Memory B cell (primary cell): Measurements from ENCODE around the gene SFTPB.

ENCODE experiments used
- ATAC-seq: fragments of 150-1000 bp; cut with Tn5 transposase; 2 replicates; pipeline ENCODE4 v1.10.0; 2021; ENCODE audit warnings: low read depth, mild to moderate bottlenecking, moderate library complexity
- DNase-seq, 2 donors: peaks; one replicate each; pipeline ENCODE4 v3.0.0; 2022; ENCODE audit warnings: low spot score in 2 of 2
- H3K27ac Mint-ChIP-seq: one replicate; pipeline ENCODE4 v1.8.0; 2022; ENCODE audit warnings: mild to moderate bottlenecking, moderate library complexity, mixed read lengths
- H3K27me3 Mint-ChIP-seq: one replicate; pipeline ENCODE4 v1.8.0; 2022; ENCODE audit warnings: mixed read lengths
- H3K36me3 Mint-ChIP-seq: one replicate; pipeline ENCODE4 v1.8.0; 2022; ENCODE audit warnings: mild to moderate bottlenecking, mixed read lengths
- H3K4me1 Mint-ChIP-seq: one replicate; pipeline ENCODE4 v1.8.0; 2022; ENCODE audit warnings: mixed read lengths
- H3K4me3 Mint-ChIP-seq: one replicate; pipeline ENCODE4 v1.8.0; 2022; ENCODE audit warnings: mild to moderate bottlenecking, moderate library complexity, mixed read lengths
- H3K9me3 Mint-ChIP-seq: one replicate; pipeline ENCODE4 v1.8.0; 2022; ENCODE audit warnings: mixed read lengths

The SFTPB gene

DNA sequence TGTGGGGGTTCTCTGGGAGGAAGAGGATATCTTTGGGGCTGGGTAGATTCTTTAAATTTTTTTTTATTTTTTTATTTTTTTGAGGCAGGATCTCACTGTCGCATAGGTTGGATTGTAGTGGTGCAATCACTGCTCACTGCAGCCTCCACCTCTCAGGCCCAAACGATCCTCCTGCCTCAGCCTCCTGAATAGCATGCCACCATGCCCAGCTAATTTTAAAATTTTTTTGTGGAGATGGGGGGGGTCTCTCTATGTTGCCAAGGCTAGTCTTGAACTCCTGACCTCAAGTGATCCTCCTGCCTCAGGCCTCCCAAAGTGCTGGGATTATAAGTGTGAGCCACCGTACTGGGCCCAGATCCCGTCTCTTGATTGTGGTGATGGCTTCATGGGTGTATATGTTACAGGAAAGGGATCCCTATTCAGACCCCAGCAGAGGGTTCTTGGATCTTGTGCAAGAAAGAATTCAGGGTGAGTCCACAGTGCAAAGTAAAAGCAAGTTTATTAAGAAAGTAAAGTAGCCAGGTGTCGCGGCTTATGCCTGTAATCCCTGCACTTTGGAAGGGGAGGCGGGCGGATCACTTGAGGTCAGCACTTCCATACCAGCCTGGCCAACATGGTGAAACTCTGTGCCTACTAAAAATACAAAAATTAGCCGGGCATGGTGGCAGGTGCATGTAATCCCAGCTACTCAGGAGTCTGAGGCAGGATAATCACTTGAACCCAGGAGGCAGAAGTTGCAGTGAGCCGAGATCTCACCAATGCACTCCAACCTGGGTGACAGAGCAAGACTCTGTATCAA lies 54.1 kb downstream of the SFTPB start:
- Mint-ChIP-seq H3K27ac (no peak overlapping the region), H3K4me1 (peaks cover 13% of the 10 kb centered on the region), H3K9me3 (no peaks in the 10 kb centered on the region), H3K27me3 (no peaks in the 10 kb centered on the region), H3K36me3 (peaks cover 4% of the 10 kb centered on the region), H3K4me3 (no peak overlapping the region)
- DNase-seq (no peak), ATAC-seq (no peak)

DNA sequence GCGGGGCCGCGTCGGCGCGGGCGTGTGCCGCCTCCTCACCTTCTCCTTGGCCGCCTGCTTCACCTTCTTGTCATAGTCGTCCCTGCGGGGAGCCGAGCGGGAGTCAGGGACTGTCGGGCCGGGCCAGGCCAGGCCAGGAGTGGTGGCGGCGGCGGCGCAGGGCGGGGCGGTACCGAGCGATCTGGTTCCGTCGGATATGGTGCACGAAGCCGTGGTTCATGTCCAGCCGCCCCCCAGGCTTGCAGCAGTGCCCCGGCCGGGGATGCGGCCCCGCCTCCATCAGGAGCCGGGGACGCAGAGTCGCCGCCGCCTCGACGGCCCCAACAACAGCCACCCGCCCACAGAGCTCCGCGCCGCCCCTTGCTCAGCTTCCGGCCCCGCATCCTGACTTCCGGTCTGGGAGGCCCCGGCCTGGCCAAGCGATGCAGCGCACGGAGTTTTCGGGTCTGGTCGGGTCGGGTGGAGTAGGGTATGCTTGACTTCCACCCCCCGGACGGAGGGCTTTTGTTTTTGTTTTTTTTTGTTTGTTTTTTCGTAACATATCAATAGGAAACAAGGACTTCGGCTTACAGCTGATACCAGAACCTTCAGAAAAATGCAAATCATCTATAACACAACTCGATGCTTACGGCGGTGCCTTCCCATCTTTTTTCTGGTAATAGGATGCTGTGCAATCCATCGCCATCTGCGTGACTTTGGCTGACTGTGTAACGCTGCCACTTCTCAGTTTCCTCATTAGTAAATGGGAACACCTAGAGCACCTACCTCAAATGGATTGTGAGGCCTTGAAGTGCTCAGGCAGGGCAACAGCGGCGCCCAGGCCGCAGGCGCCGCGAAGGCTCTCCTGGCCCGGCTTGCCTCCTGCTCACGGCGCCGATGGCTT lies 56.1 kb downstream of the SFTPB start, which contains the start of gene C2orf68:
TSS of gene C2orf68 (minus strand) at position 362 of the 883 bp plus-strand sequence. CDS start at position 280, 82 bp downstream.
- H3K4me3 Mint-ChIP-seq, result peak within 1 kb of the TSS; percentile 96
- H3K36me3 Mint-ChIP-seq, result peaks cover 9% of the 10 kb centered on the region
- no peaks in the 10 kb centered on the region for H3K9me3 Mint-ChIP-seq
- ATAC-seq, result peak; percentile 74
- H3K27ac Mint-ChIP-seq, result peak within 1 kb of the TSS; percentile 87
- peak; percentile 73 to 77 for DNase-seq
- no peaks in the 10 kb centered on the region for H3K27me3 Mint-ChIP-seq
- H3K4me1 Mint-ChIP-seq, result peaks cover 17% of the 10 kb centered on the region

DNA sequence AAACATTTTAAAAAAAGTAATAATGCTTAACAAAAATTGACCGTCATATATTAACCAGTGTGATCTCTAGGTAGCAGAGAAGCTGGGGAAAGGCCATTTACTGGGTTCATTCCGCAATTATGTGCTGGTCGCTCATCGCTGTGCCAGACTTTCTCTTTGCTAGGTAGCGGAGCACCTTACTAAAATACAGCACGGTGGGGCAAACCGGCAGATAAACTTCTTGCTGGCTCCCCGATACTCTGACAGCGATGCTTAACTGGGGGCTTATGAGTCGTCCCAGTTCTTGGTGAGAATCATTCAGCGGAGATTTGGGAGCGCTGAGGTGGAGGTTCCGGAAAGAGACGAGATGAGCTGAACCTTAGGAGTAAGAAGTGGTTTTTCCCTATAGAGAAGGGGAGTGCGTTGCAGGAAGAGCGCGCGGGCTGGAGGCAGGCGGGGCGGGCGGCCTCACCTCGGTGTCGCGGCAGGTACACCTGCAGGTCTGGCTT lies 56.7 kb downstream of the SFTPB start:
- DNase-seq, result no peak
- H3K27ac Mint-ChIP-seq, result peak overlapping the region; percentile 87
- no peaks in the 10 kb centered on the region for H3K27me3 Mint-ChIP-seq
- H3K9me3 Mint-ChIP-seq, result no peaks in the 10 kb centered on the region
- H3K4me1 Mint-ChIP-seq, result peaks cover 17% of the 10 kb centered on the region
- H3K36me3 Mint-ChIP-seq, result peaks cover 10% of the 10 kb centered on the region
- H3K4me3 Mint-ChIP-seq, result peak overlapping the region; percentile 96
- ATAC-seq, result no peak
